ENCODE measurements around the gene PRAMEF5. TPM values are rescaled to one million over a fixed set of nuclear protein-coding genes. Genes with fewer than 3 reads are reported as not detected.
"Not testable (repeated sequence)": the region's sequence is repeated elsewhere in the genome, so short reads cannot be mapped to it uniquely, and the experiment has no call there.

PRAMEF5 gene
- not detected for total RNA-seq

GRCh38 chr1:13253898-13254297 lies at the start of gene PRAMEF5:
TSS of gene PRAMEF5 (plus strand) at chr1:13254198. CDS start at chr1:13259269, 5,071 bp downstream.
- H3K4me1 ChIP-seq, ATAC-seq, H3K27me3 ChIP-seq, H3K27ac ChIP-seq, H3K4me3 ChIP-seq, H3K9me3 ChIP-seq, H3K36me3 ChIP-seq: not testable (repeated sequence)
- WGBS, 2 donors (ENCODE audit: low coverage in 1 of 2): no CpG with 5 or more reads among the region's 5 CpGs

- WGBS, 2 donors (ENCODE audit: low coverage in 1 of 2): no CpG with 5 or more reads among the region's 9 CpGs
- not testable (repeated sequence) for ATAC-seq, H3K4me1 ChIP-seq, H3K4me3 ChIP-seq, H3K9me3 ChIP-seq, H3K27me3 ChIP-seq, H3K36me3 ChIP-seq, H3K27ac ChIP-seq
Observed at GRCh38 chr1:13208712-13209111, 45.3 kb upstream of the PRAMEF5 start.

GRCh38 chr1:13216619-13217018 lies 37.4 kb upstream of the PRAMEF5 start:
- H3K4me3 ChIP-seq, H3K4me1 ChIP-seq: not testable (repeated sequence)

GRCh38 chr1:13219203-13219602 lies 34.8 kb upstream of the PRAMEF5 start:
- ATAC-seq, H3K9me3 ChIP-seq, H3K36me3 ChIP-seq, H3K27me3 ChIP-seq, H3K4me3 ChIP-seq, H3K4me1 ChIP-seq, H3K27ac ChIP-seq: not testable (repeated sequence)
- no CpG with 5 or more reads among the region's 3 CpGs for WGBS, 2 donors (ENCODE audit: low coverage in 1 of 2)

More at GRCh38 chr1:13216619-13217018, 37.4 kb upstream of the PRAMEF5 start:
- WGBS, 2 donors (ENCODE audit: low coverage in 1 of 2): no CpG with 5 or more reads among the region's 7 CpGs
- not testable (repeated sequence) for H3K9me3 ChIP-seq, H3K36me3 ChIP-seq, H3K27ac ChIP-seq, ATAC-seq, H3K27me3 ChIP-seq

GRCh38 chr1:13222788-13223187 lies 31.2 kb upstream of the PRAMEF5 start:
- no CpG with 5 or more reads among the region's 4 CpGs for WGBS, 2 donors (ENCODE audit: low coverage in 1 of 2)
- H3K9me3 ChIP-seq, H3K27ac ChIP-seq, H3K36me3 ChIP-seq, ATAC-seq, H3K4me3 ChIP-seq, H3K4me1 ChIP-seq: not testable (repeated sequence)
- peaks cover 17% of the 10 kb centered on the region for H3K27me3 ChIP-seq

- 64 to 81% methylated on average over 5 of the region's 5 CpGs for WGBS, 2 donors (ENCODE audit: low coverage in 1 of 2)
- Histone ChIP-seq H3K27me3 (peaks cover 18% of the 10 kb centered on the region), H3K9me3 (no peaks in the 10 kb centered on the region), H3K4me3 (no peak overlapping the region), H3K36me3 (no peaks in the 10 kb centered on the region), H3K4me1 (no peaks in the 10 kb centered on the region), H3K27ac (no peak overlapping the region)
- no peak for ATAC-seq
- TF ChIP-seq POLR2A (IDR thresholded peaks at IDR 0.05): no peak
- TF ChIP-seq CTCF (IDR thresholded peaks at IDR 0.05): no peak
- TF ChIP-seq POLR2AphosphoS5 (IDR thresholded peaks at IDR 0.05): no peak
- TF ChIP-seq EP300 (IDR thresholded peaks at IDR 0.05): no peak
Observed at GRCh38 chr1:13224480-13225060, 29.4 kb upstream of the PRAMEF5 start.

- not testable (repeated sequence) for H3K4me1 ChIP-seq, H3K36me3 ChIP-seq, H3K4me3 ChIP-seq, H3K9me3 ChIP-seq, ATAC-seq, H3K27ac ChIP-seq
- peaks cover 18% of the 10 kb centered on the region for H3K27me3 ChIP-seq
- 74% methylated on average over 2 of the region's 9 CpGs; no CpG with 5 or more reads in 1 of the 2 donors for WGBS, 2 donors (ENCODE audit: low coverage in 1 of 2)
Observed at GRCh38 chr1:13225675-13226204, 28.3 kb upstream of the PRAMEF5 start, which contains the start of gene PRAMEF18. TSS of gene PRAMEF18 (minus strand) at chr1:13226154. CDS start at chr1:13226106, 48 bp downstream.

GRCh38 chr1:13227271-13228055 lies 26.5 kb upstream of the PRAMEF5 start:
- not testable (repeated sequence) for H3K36me3 ChIP-seq, H3K4me1 ChIP-seq, H3K9me3 ChIP-seq, H3K27ac ChIP-seq, H3K4me3 ChIP-seq, ATAC-seq
- 84 to 86% methylated on average over 8 of the region's 8 CpGs for WGBS, 2 donors (ENCODE audit: low coverage in 1 of 2)
- H3K27me3 ChIP-seq: peaks cover 30% of the 10 kb centered on the region

Data from gastroesophageal sphincter (tissue), 4 donors.